MM.1S (cell line): ENCODE data around the gene INTS11.

Experiments used
- DNase-seq: peaks from one replicate; pipeline ENCODE4 v3.0.0-alpha.2; 2015
- H2AFZ ChIP-seq: fragments of 300-600 bp; sonication (generic); 2 replicates; pipeline ENCODE4 v1.6.0; 2016; ENCODE audit warnings: antibody characterized with exemption, low read length
- H3F3A ChIP-seq: fragments of 300-600 bp; sonication (generic); 2 replicates; pipeline ENCODE4 v1.6.1; 2016; ENCODE audit warnings: mild to moderate bottlenecking, antibody characterized with exemption, low read length, moderate library complexity, mixed read lengths; ENCODE audit not compliant: insufficient read depth
- H3K27ac ChIP-seq: fragments of 300-600 bp; sonication (generic); 2 replicates; pipeline ENCODE4 v1.5.1; 2016; ENCODE audit warnings: mild to moderate bottlenecking, low read length
- H3K27me3 ChIP-seq: fragments of 300-600 bp; sonication (generic); replicated peaks from 2 replicates; pipeline ENCODE4 v1.6.0; 2016; ENCODE audit warnings: low read length; ENCODE audit not compliant: insufficient read depth
- H3K36me3 ChIP-seq: fragments of 300-600 bp; sonication (generic); replicated peaks from 2 replicates; pipeline ENCODE4 v1.6.1; 2016; ENCODE audit warnings: mild to moderate bottlenecking, low read length, mixed read lengths; ENCODE audit not compliant: insufficient read depth
- H3K4me1 ChIP-seq: fragments of 300-600 bp; sonication (generic); 2 replicates; pipeline ENCODE4 v1.6.1; 2016; ENCODE audit warnings: low read length, mixed read lengths
- H3K4me2 ChIP-seq: fragments of 300-600 bp; sonication (generic); 2 replicates; pipeline ENCODE4 v1.6.0; 2016; ENCODE audit warnings: low read depth, low read length
- H3K4me3 ChIP-seq: fragments of 300-600 bp; sonication (generic); 2 replicates; pipeline ENCODE4 v1.5.1; 2016; ENCODE audit warnings: low read length, mixed read lengths
- H3K79me2 ChIP-seq: fragments of 300-600 bp; sonication (generic); 2 replicates; pipeline ENCODE4 v1.6.1; 2016; ENCODE audit warnings: mixed run types, low read length, mixed read lengths
- H3K9ac ChIP-seq: fragments of 300-600 bp; sonication (generic); 2 replicates; pipeline ENCODE4 v1.6.1; 2016; ENCODE audit warnings: low read length, mixed read lengths
- H3K9me2 ChIP-seq: fragments of 300-600 bp; sonication (generic); replicated peaks from 2 replicates; pipeline ENCODE4 v1.6.1; 2016; ENCODE audit warnings: mild to moderate bottlenecking, low read length, mixed read lengths; ENCODE audit not compliant: insufficient read depth
- H3K9me3 ChIP-seq: fragments of 300-600 bp; sonication (generic); replicated peaks from 2 replicates; pipeline ENCODE4 v1.6.1; 2016; ENCODE audit warnings: mild to moderate bottlenecking, low read length, mixed read lengths; ENCODE audit not compliant: insufficient read depth
- H4K20me1 ChIP-seq: fragments of 300-600 bp; sonication (generic); 2 replicates; pipeline ENCODE4 v1.6.1; 2016; ENCODE audit warnings: mild to moderate bottlenecking, low read length, moderate library complexity, mixed read lengths; ENCODE audit not compliant: insufficient read depth
- EZH2 ChIP-seq: fragments of 300-600 bp; sonication (generic); optimal IDR thresholded peaks from 2 replicates; pipeline ENCODE3; 2017; ENCODE audit warnings: low read depth, mild to moderate bottlenecking, antibody characterized with exemption, low read length, mixed read lengths
- EZH2phosphoT487 ChIP-seq: fragments of 300-600 bp; sonication (generic); IDR thresholded peaks from 2 replicates; pipeline ENCODE4 v1.6.1; 2018; ENCODE audit warnings: antibody characterized with exemption, low read length
- TF ChIP-seq, protein P1 (sequence below): fragments of 300-600 bp; sonication (generic); IDR thresholded peaks from 2 replicates; pipeline ENCODE4 v1.5.1; 2016; ENCODE audit warnings: antibody characterized with exemption, low read length, mixed read lengths

Gene INTS11

DNA sequence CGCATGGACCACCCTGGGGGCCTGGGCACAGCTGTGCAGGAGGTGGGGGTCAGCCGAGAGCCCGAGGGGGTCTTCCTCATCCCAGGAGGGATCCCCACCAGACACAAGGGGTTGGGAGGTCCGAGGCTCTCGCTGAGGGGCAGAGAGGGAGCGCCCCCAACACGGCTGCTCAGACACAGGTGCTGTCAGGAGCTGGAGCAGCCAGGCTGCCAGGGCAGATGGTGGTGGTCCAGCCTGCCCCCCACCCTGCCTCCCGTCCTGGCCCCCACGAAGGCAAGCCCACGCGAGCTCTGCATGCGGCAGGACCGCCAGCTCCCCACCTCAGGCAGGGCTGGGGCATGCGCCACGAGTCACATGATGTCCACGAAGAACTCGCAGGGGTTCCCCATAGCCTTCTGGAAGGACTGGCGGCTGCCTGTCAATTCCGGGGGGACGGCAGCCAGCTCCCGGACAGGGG, 11.4 kb upstream of the INTS11 start:
- Histone ChIP-seq H3K79me2 (no peaks in the 10 kb centered on the region), H3K9me3 (no peaks in the 10 kb centered on the region), H3K4me1 (no peaks in the 10 kb centered on the region), H3K27me3 (no peaks in the 10 kb centered on the region), H3K9me2 (no peaks in the 10 kb centered on the region), H4K20me1 (no peaks in the 10 kb centered on the region), H3K4me2 (no peak overlapping the region), H2AFZ (no peak overlapping the region), H3K27ac (no peak overlapping the region), H3K4me3 (no peak overlapping the region), H3F3A (no peaks in the 10 kb centered on the region), H3K9ac (no peak overlapping the region), H3K36me3 (no peaks in the 10 kb centered on the region)
- no peak for DNase-seq
- TF ChIP-seq EZH2 (no peak), EZH2phosphoT487 (no peak)
- TF ChIP-seq, protein P1, sequence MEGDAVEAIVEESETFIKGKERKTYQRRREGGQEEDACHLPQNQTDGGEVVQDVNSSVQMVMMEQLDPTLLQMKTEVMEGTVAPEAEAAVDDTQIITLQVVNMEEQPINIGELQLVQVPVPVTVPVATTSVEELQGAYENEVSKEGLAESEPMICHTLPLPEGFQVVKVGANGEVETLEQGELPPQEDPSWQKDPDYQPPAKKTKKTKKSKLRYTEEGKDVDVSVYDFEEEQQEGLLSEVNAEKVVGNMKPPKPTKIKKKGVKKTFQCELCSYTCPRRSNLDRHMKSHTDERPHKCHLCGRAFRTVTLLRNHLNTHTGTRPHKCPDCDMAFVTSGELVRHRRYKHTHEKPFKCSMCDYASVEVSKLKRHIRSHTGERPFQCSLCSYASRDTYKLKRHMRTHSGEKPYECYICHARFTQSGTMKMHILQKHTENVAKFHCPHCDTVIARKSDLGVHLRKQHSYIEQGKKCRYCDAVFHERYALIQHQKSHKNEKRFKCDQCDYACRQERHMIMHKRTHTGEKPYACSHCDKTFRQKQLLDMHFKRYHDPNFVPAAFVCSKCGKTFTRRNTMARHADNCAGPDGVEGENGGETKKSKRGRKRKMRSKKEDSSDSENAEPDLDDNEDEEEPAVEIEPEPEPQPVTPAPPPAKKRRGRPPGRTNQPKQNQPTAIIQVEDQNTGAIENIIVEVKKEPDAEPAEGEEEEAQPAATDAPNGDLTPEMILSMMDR, result no peak

- Histone ChIP-seq H3K9me3 (no peaks in the 10 kb centered on the region), H3K79me2 (no peaks in the 10 kb centered on the region), H3K9ac (no peak overlapping the region), H2AFZ (no peak overlapping the region), H3K27ac (no peak overlapping the region), H4K20me1 (no peaks in the 10 kb centered on the region), H3K27me3 (no peaks in the 10 kb centered on the region), H3K4me1 (no peaks in the 10 kb centered on the region), H3K36me3 (no peaks in the 10 kb centered on the region), H3K9me2 (no peaks in the 10 kb centered on the region), H3K4me2 (no peak overlapping the region), H3K4me3 (no peak overlapping the region), H3F3A (no peaks in the 10 kb centered on the region)
- DNase-seq, result no peak
- no peak for TF ChIP-seq EZH2phosphoT487
- TF ChIP-seq, protein P1, result no peak
- TF ChIP-seq EZH2, result no peak
These were observed 10.8 kb upstream of the INTS11 start for GRCh38 chr1:1335283-1335682.

DNA sequence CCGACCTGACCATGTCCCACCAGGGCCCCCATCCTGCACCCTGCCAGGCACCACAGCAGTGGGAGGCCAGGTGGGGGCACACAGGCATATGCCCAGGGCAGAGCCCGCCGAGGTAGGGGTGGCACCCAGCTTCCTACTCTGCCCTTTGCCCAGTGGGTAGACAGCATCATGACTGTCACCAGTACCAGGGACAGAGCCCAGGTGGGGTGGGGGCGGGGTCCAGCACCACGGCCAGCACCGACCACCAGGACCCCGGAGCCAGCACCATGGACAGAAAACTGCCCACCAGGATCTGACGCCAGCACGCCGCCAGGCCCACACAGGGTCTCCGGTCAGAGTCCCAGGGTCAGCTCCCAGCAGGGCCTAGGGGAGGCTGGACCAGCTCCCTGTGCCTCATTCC, 10.4 kb upstream of the INTS11 start:
- H3K27ac ChIP-seq, result no peak overlapping the region
- H3K9me2 ChIP-seq, result no peaks in the 10 kb centered on the region
- no peaks in the 10 kb centered on the region for H3K9me3 ChIP-seq
- DNase-seq, result no peak
- no peaks in the 10 kb centered on the region for H3K4me1 ChIP-seq
- no peaks in the 10 kb centered on the region for H3F3A ChIP-seq
- no peak overlapping the region for H2AFZ ChIP-seq
- no peak overlapping the region for H3K4me2 ChIP-seq
- no peaks in the 10 kb centered on the region for H3K27me3 ChIP-seq
- no peak for TF ChIP-seq EZH2phosphoT487
- no peak for TF ChIP-seq EZH2
- TF ChIP-seq, protein P1, result no peak
- no peaks in the 10 kb centered on the region for H3K36me3 ChIP-seq
- no peaks in the 10 kb centered on the region for H4K20me1 ChIP-seq
- H3K79me2 ChIP-seq, result no peaks in the 10 kb centered on the region
- no peak overlapping the region for H3K4me3 ChIP-seq
- no peak overlapping the region for H3K9ac ChIP-seq
